Dedifferentiated amniotic fluid mesenchymal stem cell (primary cell): Measurements from ENCODE around the gene ITGB5.

Experiments
- DNase-seq: peaks from one replicate; pipeline ENCODE4 v3.0.0-alpha.2; 2016; ENCODE audit errors: extremely low spot score

The ITGB5 gene

DNA sequence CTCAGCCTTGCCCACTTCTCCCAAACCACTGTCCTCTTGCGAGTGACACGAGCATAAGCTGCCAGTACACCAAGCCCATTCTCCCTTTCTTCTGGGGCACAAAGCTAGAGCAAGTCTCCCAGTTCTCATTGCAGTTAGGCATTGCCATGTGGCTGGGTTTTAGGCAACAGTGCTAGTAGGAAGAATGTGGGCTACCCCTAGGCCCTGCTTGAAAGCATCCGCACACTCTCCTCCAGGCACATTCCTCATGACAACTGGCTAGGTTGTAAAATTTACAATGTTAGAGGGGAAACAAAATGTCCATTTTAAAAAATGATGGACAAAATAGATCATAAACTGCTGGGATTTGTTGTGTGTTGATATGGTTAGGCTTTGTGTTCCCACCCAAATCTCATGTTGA is 19.7 kb downstream of the ITGB5 start:
- DNase-seq, result no peak

DNA sequence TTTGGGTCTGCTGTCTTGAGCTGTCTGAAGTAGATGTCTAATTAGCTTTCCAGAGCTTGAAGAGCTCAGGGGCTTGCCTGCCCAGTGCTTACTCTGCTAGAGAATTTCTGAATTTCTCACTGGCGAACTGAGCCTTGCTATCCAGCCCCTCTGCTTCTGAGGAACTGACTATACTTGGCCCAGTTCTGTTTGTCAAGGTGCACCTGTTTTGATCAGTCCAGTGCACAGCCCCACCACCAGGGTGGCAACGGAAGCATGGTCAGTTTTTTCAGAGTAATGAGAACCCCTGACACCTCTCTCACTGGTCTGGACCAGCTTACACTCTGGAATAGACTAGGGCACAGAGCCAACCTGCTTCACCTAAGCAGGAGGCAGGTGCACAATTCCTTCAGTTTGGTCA is 25.2 kb downstream of the ITGB5 start:
- DNase-seq, result no peak

DNA sequence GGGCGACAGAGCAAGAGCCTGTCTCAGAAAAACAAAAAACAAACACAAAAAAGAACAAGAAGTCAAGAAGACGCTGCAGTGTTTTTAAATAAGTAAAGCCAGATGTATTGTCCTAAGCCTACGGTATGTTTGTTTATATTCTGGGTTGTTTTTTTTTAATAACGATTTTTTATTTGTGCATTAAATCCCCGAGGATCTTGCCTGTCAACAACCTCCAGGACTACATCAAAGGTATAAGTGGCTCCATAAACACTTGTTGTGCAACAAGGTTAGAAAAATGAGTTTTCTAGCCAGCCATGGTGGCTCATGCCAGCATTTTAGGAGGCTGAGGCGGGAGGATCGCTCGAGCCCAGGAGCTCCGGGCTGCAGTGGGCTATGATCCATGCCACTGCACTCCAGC is 26.1 kb downstream of the ITGB5 start:
- no peak for DNase-seq

DNA sequence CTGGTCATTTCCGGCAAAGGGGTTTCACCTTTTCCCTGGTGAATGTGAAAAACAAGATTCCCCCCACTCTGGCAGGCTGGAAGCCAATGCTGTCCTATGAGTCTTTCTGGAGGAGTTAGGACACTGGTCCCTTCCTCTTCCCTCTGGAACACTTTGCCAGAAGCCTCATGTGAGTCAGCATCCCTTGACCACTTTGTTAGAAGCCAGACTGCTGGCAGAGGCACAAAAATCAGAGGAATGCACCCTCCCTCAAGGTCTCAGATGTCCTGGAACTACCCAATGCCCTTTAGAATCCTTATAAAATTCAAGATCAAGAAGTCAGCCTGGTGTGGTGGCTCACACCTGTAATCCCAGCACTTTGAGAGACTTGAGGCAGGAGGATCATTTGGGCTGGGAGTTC is 26.6 kb downstream of the ITGB5 start:
- DNase-seq, result peak; percentile 96

DNA sequence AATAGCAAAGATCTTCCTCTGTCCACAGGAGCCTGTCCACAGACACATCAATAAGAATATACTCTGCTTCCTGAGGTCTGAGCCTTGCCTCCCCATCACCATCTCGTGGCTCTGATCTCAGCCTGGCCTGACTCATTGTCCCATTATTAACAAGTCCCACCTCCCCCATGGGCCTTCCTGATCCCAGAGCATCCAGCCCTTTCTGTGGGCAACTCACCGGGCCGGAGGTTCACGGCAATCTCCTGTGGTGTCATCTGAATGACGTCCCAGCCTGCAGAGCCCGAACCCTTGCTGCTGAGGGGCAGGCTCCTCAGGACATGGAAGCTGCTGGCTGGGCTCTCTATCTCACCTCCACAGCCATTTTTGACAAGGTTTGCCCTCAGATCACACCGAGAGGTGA is 28.1 kb downstream of the ITGB5 start:
- DNase-seq, result no peak

DNA sequence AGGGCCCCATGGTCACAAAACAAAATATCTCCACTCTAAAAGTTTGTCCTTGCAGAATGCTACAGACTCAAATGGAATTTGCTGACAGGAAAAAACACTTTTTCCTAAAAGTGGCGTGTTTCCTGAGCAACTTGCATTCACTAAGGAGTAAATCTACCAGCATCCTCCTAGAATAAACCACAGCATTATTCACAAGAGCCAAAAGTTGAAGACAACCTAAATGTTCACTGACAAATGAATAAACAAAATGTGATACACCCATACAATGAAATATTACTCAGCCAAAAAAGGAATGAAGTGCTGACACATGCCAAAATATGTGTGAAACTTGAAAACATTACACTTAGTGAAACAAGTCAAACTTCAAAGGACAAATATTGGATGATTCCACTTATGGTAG is 28.9 kb downstream of the ITGB5 start:
- DNase-seq, result peak; percentile 45

DNA sequence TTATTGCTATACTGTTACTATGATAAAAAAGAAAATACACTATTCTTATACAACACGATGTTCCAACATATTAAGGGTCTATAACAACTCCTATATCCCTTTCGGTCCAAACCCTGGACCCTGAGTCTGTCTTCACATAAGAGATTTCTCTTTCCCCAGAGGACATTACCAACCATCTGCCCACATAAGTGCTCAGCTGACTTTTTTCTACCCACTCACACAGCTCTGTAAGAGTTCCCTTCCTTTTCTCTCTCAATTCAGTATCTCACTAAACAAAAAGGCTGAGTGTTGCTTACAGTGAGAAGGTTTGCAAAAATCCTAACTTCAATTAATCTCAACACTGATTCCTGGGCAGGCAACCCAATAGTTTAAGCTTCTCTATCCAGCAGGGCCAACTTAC is 30.5 kb downstream of the ITGB5 start:
- DNase-seq, result no peak

DNA sequence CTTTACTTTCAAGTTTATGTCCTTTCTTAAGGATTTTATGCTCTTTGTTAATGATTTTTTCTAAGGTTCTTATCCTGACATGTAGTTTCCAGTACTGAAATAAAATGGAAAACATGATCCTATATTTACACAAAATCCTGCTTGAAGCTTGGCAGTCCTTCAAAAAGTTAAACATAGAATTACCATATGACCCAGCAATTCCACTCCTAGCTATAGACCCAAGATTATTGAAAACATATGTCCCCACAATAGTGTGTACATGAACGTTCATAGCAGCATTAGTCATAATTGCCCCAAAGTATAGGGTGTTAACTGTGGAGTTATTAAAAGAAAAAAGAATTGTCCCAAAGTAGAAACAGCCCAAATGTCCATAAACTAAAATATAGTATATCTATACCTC is 33.2 kb downstream of the ITGB5 start:
- peak; percentile 65 for DNase-seq

DNA sequence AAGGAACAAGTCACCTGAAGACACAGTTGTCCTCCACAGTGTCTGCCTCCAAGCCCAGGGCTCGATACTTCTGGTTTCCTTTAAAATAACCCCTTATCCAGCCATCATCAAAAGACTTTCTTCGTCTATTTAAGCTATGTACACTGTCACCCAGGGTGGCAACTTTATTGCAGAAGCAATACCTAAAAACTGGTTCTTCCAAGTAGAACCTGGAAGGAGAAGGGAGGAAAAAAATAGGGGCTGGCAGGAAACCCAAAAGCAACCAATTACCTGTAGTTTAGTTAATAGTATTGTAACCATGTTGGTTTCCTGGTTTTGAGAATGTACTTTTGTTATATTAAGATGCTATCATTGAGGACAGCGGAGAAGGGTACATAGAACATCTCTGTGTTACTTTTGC is 33.7 kb downstream of the ITGB5 start:
- DNase-seq, result no peak

DNA sequence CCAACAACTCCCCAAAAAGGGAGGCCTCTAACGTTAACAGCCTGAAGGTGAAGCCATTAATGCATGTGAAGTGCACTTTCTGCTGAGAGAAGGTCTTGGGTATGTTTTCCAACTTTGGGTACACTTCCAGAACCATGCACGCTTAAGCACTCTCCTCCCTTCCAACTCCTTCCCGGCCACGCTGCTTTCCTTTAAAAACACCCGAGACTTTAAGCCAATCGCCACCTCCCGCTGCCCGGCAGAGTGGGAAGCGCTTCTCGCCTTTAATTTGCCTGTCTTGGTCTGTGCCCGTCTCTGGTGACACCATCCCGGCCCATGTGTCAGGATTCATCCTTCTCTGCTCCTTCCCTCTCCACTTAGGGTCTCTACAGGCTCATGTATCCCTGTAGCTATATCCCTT is 35.3 kb downstream of the ITGB5 start:
- DNase-seq, result no peak

DNA sequence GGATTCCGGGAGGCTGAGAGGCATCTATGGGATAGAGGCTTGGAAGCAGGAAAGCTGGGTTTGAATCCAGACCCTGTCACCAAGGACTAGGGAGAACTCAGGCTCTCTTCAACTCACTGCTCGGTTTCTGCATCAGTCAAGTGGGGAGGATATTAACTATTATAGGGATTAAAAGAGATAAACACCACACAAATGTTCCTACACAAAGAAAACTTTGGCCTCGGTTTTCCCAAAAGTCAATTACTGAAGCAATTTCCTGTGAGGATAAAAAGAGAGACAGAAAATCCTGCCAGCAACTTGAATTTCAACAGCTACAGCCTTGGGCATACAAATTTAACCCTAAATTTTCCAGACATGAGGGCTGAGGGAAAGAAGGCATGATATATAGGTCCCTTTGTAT is 36.0 kb downstream of the ITGB5 start:
- no peak for DNase-seq

DNA sequence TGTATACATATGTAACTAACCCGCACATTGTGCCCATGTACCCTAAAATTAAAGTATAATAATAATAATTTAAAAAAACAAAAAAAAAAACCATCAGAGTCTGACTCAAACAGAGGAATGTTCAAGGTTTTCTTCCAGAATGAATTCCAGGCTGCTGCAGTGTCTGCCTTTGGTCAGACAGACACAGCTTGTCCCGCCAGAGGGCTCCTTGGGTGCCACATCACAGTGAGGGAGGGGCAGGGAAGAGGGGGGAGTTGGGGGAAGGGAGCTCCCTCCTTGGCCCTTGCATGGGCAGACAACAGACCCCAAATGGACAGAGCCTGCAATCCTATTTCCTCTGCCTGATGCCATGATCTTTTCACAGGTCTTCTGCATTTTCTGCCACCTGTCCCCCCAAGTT is 36.5 kb downstream of the ITGB5 start:
- DNase-seq, result peak; percentile 69

DNA sequence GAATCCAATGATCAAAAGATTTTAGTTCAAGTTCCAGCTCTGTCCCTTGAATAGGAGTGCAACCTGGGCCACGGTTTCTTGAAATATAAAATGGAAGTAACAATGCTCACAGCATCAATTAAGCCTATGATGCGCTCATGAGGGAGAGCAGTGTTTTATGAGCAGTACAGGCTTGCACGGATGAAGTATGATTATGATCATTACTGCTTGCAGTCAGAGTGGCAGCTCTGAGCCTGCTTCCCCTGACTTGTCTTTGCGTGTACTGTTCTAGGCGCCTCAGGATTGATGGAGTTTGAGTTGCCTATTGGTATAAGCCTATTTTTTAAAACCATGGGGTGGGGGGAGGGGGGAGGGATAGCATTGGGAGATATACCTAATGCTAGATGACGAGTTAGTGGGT is 37.0 kb downstream of the ITGB5 start:
- no peak for DNase-seq

DNA sequence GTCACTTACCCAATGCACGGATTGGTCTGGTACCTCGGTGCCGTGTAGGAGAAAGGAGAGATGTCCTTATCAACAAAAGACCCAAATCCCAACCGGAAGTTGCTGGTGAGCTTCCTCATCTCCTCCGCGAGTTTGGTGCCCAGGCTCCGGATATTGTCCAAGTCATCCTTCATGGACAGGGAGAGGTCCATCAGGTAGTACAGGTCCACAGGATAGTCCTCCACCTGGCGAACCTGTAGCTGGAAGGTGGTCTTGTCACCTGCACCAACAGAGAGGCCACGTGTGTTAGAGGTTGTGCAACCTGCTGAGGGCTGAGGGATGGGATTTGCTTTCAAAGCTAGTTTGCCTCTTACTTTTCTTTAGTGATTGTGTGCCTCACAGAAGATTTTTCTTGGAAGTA is 38.9 kb downstream of the ITGB5 start:
- no peak for DNase-seq

DNA sequence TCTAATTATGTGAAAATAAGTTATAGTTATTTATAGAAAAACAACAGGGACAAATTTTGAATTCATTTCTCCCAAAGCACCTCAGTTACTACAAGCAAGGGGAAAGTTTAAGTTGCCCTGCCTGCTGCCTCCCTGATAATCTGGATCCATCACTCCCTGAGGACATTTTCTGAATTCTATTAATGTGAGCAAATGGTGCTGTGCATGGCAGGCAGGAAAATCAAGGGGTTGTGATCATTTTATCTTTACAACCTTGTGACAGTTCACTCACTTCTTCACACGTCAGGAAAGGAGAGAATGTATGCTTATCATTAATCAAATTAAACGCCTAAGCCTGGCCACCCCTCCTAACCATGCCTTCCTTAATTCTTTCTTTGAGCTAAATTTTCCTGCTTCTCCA is 39.3 kb downstream of the ITGB5 start:
- no peak for DNase-seq

DNA sequence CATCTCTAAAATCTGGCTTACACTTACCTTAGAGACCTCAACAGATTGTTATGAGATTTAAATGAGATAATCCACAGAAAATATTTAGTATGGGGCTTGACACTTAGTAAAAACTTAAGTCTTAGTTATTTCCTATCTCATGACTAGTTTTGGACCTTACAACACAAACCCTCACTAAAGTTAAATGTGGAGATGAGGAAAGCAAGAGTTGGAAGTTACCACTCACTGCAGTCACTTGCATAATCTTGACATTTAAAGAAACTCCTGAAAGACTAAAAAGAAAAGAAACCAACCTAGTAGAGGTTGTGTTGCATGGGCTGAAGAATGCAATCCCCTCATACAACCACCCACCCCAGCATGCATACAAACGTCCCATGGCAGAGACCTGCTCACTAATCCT is 40.1 kb downstream of the ITGB5 start:
- no peak for DNase-seq

DNA sequence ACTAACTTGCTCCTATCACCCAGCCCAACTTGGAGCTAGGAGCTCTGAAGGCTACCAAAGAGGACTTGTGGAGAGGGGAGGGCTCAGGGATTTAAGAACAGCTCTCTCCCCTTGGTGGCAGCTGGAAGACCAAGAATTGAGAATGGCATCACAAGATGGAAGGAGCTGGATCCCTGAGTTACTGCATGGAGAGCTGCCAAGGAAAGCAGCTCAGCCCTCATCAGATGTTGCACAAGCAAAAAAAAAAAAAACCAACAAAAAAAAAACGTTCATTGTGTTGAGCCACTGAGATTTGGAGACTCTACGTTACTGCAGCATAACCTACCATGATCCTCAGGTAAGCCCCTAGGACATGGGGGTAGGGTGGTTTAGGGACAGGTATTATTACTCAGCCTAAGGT is 41.0 kb downstream of the ITGB5 start:
- peak; percentile 51 for DNase-seq

DNA sequence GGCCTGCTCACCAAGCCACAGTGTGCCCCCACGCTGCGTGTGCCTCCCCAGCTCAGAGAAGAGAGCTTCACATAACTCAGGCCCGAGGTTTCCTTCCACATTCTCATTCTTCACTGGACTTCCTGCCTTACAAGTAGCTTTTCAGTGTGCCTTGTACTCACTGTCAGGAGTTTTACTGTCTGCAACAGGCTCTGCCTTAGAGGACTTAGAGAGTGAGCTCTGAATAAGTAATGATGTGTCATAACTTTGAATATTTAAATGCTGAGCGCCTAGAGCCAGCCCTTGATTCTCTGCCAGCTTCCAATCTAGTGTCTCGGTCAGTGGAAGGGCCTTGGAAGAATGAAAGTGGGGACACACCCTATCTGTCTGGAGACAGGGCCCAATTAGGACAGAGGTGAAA is 41.8 kb downstream of the ITGB5 start:
- DNase-seq, result peak; percentile 91

DNA sequence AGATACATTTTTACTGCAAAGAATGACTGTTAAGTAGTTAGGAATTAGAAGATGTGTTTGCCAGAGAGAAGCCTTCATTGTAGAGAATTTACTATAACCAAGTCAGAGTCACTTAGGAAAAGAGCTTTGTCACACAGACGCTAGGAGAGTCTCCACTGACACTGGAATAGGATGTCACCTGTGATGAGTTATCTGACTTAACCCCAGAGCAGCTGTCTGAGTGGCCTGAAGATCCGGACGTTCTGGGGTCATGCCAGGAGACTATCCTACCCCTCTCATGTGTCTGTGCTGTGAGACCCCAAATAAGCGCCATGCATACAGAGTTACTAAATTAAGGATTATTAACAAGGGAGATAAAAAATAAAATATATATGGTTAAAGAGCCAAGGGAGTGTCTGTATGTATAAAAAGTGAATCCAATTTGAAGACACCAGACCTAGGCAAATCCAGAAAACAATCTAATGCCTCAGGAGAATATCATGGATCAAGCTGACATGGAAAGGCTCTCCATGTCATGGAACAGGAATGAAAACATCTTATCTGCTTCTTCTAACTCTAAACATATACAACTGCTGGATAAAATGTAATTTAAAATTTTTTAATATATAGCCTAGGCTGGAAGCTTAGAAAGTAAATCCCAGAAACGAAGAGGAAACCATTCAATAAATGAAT is 43.5 kb downstream of the ITGB5 start:
- DNase-seq, result no peak

DNA sequence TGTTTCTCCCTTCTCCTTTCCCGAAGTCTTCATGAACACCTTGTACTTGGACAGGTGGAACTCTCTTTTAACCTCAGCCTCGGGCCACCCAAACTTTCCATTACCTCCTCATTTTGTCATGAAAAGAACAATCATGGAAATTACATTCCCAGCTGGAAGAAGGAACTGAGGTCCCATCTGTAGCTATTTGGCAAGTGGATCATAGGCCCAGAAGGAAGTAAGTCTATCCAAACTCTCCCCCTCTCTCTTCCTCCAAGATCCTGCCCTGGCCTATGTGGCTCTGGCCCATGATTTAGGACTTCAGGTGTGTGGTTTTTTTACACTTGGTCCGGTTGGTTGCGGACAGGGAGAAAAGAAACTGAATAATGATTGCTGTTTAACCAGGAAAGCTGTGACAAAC is 44.1 kb downstream of the ITGB5 start:
- no peak for DNase-seq

DNA sequence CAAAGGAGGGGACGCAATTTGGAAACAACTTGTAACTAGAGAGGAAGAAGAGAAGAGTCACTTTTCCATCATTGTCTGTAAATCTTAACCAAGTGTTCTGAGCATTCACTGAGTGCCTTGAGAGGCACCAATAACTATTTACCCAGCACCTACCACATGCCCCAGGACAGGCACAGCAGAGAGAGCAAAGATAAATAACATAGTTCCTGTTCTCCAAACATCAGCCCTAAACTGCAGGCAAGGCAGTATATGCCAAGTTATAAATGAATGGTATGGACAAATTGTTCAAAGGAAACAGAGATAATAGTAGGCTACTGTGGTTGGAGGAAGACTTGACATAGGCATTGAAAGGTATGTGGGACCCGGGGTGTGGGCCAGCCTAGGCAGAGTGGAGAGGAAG is 45.6 kb downstream of the ITGB5 start:
- no peak for DNase-seq

DNA sequence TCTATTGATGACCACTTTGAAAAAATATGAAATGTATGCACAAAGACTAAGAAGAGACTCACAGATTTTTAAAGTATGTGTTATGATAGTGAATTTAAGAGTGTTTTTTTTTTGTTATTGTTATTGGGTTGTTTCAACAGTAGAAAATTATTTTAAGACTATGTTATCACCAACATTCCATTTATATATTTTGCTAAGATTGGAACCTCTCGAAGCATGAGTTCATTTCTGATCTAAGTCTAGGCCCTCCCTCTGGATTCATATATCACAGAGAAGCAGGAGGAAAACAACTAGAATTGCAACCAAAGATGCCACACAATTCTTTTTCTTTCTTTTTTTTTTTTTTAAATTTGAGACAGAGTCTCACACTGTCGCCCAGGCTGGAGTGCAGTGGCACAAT is 46.8 kb downstream of the ITGB5 start:
- no peak for DNase-seq

DNA sequence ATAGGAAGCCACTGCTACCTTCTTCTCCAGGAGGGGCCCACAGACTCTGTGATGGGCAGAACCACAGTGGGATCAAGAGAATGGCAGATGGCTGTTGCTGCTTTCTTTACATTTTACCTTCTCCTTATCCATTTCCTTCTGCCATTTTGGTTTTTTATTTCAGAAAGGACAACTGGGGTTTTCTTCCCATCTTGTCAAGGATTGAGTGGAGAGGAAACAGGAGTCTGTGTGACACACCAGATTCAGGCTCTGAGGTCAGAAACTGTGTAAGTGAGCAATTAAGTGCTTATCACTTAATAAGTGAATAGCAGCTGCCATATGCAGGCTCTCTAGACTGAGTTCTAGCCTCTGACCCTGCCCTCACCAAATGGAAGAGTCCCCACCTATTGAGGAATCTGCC is 47.3 kb downstream of the ITGB5 start:
- no peak for DNase-seq

DNA sequence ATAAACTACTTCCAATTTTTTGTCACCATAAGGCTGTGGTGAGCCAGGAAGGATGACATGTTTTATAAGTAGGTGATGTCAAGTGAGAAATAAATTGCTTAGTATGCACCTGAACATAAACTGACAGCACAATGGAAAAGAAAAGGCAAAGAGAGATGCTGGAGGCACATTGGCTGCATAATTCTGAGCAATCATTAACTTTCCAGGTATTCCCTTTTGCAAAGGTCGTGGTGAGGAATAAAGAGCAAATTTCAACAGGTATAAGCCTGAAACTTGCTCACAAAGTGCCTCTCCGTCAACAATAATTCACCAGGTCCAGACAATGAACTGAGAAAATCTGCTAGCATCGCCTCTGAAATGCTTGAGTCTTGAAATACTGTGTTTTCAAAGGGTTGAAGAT is 48.2 kb downstream of the ITGB5 start:
- no peak for DNase-seq
